HG03457 (cell line): ENCODE data around the gene AKAP17A.
"Not testable (repeated sequence)": the region's sequence is repeated elsewhere in the genome, so short reads cannot be mapped to it uniquely, and the experiment has no call there.

Experiments
- ATAC-seq: cut with Tn5 transposase; IDR thresholded peaks from one replicate; pipeline ENCODE4 v1.9.1; 2021; ENCODE audit warnings: moderate number of reproducible peaks; ENCODE audit not compliant: unreplicated experiment

The AKAP17A gene

DNA sequence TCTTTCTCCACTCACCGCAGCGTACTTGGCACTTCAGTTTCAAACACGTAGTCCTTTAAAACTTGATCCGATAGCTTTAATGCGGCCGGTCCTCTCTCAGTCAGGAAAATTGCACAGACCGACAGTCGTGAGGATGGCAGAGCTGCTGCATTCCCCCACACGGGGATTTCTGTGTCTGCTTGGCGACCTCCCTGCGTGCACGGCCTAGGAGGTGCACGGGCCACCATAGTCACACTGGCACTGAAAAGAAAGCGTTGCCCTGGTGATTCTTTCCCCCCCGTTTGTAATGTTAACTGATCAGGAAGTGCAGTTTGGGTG is 10.3 kb downstream of the AKAP17A start:
- ATAC-seq: no peak

DNA sequence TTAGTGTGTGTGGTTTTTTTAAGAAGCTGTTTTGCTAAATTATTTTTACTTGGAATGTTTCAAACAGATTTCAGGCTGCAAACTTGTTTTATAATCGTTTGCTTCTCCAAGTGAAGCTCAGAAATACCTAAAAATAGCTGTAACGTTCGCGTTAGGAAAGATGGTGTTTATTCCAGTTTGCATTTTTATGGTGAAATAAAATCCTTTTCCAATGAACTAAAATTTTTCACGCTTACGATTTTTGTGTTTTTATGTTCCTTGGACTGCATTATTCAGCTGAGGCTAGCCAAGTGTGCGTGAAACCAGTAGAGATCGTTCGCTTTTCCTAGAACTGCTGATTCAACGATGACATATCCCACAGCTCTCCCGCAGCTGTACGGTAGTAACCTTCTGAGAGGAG is 10.9 kb downstream of the AKAP17A start:
- ATAC-seq: no peak

DNA sequence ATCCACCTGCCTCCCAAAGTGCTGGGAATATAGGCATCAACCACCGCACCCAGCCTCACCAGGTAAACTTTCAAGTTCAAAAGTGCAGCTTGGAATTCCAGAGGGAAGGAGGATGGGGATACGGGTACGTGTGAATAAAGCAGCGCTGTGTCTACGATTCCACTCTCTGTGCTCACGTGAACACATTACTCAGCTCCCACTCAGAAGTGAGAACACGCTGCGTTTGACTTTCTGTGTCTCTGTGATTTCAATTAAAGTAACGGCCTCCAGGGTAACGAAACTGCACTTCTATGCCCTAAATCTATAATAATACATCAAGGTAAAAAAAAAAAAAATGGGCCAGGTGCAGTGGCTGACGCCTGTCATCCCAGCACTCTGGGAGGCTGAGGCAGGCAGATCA is 15.1 kb downstream of the AKAP17A start:
- ATAC-seq: no peak

DNA sequence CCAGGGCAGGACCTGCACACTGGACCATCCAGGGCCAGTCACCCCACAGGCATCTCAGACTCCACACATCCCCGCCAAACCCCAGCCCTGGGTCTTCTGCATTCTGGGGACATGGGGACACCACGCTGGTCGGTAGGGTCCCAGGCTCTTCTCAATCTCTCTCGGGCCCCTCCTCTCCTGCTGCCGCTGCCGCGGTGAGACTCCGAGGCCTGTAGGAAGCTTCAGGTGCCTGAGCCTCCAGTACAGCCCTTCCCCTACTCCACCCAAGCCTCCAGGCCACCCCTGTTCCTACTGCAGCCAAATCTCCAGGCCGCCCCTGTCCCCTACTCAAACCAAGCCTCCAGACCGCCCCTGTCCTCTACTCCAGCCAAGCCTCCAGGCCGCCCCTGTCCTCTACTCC is 17.9 kb downstream of the AKAP17A start:
- ATAC-seq: no peak

DNA sequence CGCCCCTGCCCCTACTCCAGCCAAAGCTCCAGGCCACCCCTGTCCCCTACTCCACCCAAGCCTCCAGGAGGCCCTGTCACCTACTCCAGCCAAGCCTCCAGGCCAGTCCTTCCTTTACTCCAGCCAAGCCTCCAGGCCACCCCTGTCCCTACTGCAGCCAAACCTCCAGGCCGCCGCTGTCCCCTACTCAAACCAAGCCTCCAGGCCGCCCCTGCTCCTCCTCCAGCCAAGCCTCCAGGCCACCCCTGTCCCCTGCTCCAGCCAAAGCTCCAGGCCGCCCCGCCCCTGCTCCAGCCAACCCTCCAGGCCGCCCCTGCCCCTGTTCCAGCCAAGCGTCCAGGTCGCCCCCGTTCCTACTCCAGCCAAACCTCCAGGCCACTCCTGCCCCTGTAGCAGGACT is 18.4 kb downstream of the AKAP17A start:
- ATAC-seq: no peak

DNA sequence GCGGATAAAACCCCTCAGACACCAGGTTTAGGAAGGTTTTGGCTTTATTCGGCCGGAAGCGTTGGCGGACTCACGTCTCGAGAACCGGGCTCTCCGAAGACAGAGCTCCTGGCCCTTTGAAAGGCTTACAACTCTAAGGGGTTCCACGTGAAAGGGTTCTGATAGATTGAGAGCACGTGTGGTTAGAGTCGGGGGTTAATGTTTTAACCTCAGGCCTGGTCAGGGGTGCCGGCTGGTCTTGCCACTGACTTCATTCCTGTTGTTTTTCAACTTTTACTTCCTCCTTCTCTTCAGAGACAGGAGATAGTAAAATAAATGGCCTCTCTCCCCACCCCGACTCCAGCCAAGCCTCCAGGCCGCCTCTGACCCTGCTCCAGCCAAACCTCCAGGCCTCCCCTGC is 18.8 kb downstream of the AKAP17A start:
- peak; percentile 72 for ATAC-seq

DNA sequence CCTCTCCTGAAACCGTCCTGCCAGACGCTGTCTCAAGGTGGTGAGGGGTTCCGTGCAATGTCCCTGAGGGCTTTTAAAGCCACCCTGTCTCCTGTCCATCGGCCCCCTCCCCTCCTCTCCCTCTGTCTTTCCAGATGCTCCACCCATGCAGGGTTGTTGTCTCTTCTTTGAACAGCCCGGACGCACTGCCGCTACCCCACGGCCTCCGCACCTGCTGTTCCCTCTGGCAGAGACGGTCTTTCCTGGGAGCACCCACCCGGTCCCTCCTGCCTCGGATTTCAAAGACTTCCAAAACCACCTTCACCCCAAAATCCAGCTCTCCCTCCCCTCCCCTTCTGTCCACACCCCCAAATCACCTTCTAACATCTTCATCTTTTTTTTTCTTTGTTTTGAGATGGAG is 19.3 kb downstream of the AKAP17A start:
- no peak for ATAC-seq

DNA sequence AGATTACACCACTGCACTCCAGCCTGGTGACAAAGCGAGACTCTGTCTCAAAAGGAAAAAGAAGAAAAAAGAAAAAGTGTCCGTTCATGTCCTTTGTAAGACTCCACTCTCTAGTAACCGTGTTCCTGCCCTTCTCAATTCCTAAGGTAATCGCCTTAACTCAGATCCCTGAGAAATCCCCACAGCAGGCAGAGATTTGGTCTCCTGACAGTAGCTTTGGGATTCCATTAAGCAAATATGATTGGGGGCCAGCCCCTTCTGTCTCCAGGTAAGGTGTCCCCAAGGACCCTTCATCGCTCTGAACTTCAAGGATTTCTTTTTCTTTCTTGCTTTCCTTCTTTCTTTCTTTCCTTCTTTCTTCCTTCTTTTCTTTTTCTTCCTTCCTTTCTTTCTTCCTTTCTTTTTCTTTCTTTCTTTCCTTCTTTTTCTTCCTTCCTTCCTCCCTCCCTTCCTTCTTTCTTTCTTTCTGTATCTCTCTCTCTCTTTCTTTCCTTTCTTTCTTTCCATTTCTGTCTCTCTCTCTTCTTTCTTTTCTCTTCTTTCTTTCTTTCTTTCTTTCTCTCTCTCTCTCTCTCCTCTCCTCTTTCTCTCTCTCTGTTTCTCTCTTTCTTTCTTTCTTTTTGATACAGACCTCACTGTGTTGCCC is 21.4 kb downstream of the AKAP17A start:
- no peak for ATAC-seq

DNA sequence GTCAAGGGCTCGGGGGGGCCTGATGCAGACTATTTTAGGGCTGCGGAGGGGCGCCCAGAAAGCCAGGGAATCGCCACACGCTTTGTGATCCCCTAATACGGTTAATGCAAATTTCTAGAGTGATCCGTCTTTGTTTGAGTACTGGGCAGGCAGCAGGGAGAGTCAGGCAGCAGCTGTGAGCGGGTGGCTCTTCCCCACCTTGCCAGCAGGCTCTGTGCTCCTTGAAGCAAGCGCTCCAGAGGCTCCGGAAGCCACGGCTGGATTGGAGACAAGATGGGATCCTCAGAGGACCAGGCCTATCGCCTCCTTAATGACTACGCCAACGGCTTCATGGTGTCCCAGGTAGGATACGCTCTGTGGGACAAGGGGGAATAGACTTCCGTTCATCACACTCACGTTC is 23.5 kb downstream of the AKAP17A start, which contains the start of gene ASMT:
Gene ASMT (plus strand): TSS at position 133 of the 400 bp plus-strand sequence. CDS start 141 bp downstream, at position 274.
- ATAC-seq: no peak

DNA sequence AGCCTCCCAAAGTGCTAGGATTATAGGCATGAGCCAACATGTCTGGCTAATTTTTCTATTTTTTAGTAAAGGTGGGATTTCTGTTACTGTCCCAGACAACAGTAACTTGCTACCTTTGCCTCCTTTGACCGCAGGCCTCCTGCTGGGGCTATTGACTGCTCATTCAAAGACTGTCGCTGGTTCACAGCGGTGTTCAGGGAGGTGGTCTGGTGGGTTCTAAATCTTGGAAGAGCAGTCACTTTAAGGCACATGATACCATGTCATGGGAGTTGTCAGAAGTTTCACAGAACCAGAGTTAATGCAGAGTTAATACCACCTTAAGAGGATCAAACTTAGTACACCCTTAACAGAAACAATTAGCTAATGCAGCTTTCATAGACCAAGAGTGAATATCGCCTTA is 27.3 kb downstream of the AKAP17A start:
- ATAC-seq: no peak

DNA sequence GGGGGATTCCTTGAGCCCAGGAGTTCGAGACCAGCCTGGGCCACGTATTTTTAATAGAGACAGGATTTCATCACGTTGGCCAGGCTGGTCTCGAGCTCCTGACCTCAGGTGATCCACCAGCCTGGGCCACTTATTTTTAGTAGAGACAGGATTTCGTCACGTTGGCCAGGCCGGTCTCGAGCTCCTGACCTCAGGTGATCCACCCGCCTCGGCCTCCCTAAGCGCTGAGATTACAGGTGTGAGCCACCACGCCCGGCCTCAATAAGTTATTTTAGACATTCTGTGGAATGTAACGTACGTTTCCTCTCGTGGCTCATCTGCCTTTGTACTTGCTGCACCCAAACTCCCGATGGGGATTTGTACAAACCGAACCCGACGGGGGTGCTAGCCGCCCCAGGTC is 32.3 kb downstream of the AKAP17A start:
- no peak for ATAC-seq

DNA sequence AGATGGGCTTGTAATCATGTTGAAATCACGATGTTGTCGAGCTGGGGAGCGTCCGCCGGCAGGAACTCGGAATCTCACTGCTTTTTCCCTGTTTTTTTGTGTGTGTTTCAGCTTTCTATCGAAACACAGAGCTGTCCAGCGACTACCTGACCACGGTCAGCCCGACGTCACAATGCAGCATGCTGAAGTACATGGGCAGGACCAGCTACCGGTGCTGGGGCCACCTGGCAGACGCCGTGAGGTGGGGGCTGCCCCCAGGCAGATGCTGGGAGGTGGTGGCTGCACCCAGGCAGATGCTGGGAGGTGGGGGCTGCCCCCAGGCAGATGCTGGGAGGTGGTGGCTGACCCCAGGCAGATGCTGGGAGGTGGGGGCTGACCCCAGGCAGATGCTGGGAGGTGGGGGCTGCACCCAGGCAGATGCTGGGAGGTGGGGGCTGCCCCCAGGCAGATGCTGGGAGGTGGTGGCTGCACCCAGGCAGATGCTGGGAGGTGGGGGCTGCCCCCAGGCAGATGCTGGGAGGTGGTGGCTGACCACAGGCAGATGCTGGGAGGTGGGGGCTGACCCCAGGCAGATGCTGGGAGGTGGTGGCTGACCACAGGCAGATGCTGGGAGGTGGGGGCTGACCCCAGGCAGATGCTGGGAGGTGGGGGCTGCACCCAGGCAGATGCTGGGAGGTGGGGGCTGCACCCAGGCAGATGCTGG is 32.9 kb downstream of the AKAP17A start:
- not testable (repeated sequence) for ATAC-seq

DNA sequence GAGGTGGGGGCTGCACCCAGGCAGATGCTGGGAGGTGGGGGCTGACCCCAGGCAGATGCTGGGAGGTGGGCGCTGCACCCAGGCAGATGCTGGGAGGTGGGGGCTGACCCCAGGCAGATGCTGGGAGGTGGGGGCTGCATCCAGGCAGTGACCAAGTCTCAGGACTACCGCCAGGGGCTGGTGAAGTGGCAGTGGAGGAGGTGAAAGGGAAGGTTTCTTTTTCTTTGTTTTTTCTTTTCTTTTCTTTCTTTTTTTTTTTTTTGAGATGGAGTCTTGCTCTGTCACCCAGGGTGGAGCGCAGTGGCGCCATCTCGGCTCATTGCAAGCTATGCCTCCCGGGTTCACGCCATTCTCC is 33.4 kb downstream of the AKAP17A start:
- not testable (repeated sequence) for ATAC-seq

DNA sequence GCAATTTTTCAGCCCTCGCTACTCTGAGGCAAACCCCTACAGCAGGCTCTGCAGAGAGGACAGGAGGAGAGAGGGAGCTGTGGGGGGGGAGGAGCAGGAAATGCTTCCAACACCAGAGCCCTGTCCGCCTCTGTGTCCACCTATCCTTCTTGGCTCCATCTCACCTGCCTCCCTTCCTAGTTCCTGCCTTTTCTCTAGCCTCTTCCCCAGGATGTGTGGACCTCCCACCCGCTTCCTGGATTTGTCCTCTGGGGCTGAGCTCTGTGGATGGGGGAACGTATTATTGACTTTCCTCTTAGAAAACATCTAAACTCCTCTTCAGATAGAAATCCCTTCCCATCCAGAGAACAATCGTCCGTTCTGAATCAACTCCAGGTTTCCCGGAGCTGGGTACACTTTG is 37.8 kb downstream of the AKAP17A start:
- ATAC-seq: no peak

DNA sequence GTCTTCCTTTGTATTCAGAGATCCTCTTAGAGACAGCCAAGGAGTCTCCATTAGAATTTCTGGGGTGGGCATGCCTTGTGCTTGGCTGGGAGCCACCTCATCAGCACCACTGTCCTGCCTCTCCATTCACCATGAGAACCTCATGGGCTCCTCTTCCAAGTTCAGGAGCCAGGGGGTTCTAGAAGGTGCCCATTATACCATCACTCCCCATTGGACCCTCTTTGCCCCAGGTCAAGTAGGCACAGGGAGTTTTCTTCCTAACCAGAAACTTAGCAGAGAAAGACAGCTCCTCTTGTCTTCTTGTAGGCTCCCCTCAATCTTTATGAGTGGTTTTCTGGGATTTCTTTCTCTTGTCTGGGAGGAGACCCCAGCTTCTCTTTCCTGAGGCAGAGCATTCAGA is 54.6 kb downstream of the AKAP17A start:
- no peak for ATAC-seq

DNA sequence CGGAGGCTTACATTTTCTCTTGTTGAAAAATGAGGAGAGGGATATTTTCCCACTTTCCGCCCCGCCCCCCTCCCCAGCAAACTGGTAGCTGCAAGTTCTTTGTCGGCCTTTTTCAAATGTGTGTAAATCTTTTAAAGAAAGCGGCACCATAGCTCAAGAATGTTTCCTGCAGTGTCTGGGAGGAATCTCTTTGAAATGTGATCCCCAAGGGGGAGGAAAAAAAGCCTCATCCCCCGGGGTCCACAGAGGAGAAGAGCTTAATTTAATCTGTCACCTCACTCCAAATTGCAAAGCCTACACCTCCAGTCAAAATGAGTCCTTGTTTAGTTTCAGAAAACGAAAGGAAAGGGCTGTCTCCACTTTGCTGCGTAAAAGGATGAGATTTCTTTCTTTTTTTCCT is 58.2 kb downstream of the AKAP17A start:
- no peak for ATAC-seq
